ENCODE data around the gene OLFML1. TPM values are rescaled to one million over a fixed set of nuclear protein-coding genes. Genes with fewer than 3 reads are reported as not detected.

The OLFML1 gene
- total and polyA plus RNA-seq, 9 donors, result 16.3 to 114 (median 38.8) TPM

- no peak overlapping the region for H3K4me3 ChIP-seq
- no peaks in the 10 kb centered on the region for H3K36me3 ChIP-seq
- H3K4me1 ChIP-seq (ENCODE audit: insufficient read depth), result peaks cover 3% of the 10 kb centered on the region
- 62 to 74% (median 71%) methylated on average over 4 of the region's 4 CpGs for WGBS, 3 donors
- intact Hi-C loops (cut with DNase I), result no loop called here
- TF ChIP-seq, protein P1, sequence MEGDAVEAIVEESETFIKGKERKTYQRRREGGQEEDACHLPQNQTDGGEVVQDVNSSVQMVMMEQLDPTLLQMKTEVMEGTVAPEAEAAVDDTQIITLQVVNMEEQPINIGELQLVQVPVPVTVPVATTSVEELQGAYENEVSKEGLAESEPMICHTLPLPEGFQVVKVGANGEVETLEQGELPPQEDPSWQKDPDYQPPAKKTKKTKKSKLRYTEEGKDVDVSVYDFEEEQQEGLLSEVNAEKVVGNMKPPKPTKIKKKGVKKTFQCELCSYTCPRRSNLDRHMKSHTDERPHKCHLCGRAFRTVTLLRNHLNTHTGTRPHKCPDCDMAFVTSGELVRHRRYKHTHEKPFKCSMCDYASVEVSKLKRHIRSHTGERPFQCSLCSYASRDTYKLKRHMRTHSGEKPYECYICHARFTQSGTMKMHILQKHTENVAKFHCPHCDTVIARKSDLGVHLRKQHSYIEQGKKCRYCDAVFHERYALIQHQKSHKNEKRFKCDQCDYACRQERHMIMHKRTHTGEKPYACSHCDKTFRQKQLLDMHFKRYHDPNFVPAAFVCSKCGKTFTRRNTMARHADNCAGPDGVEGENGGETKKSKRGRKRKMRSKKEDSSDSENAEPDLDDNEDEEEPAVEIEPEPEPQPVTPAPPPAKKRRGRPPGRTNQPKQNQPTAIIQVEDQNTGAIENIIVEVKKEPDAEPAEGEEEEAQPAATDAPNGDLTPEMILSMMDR (IDR thresholded peaks at IDR 0.05), result no peak
- TF ChIP-seq EP300 (IDR thresholded peaks at IDR 0.05) (no peak), POLR2A (IDR thresholded peaks at IDR 0.05) (no peak)
- no peak overlapping the region for H3K27ac ChIP-seq
- no peaks in the 10 kb centered on the region for H3K27me3 ChIP-seq
- DNase-seq, result peak in 1 of 5 donors; percentile 42
- H3K9me3 ChIP-seq, result no peaks in the 10 kb centered on the region
Observed at GRCh38 chr11:7490054-7490453, 4.7 kb downstream of the OLFML1 start.

GRCh38 chr11:7490535-7490934 lies 5.2 kb downstream of the OLFML1 start:
- 73 to 91% (median 87%) methylated on average over 1 of the region's 1 CpG for WGBS, 3 donors
- peak in 1 of 5 donors; percentile 24 for DNase-seq
- TF ChIP-seq EP300 (IDR thresholded peaks at IDR 0.05), result no peak
- no peak for TF ChIP-seq POLR2A (IDR thresholded peaks at IDR 0.05)
- TF ChIP-seq, protein P1 (IDR thresholded peaks at IDR 0.05), result no peak
- Histone ChIP-seq H3K36me3 (no peaks in the 10 kb centered on the region), H3K27ac (no peak overlapping the region), H3K9me3 (no peaks in the 10 kb centered on the region), H3K27me3 (no peaks in the 10 kb centered on the region), H3K4me1 (ENCODE audit: insufficient read depth) (peaks cover 2% of the 10 kb centered on the region), H3K4me3 (no peak overlapping the region)
- intact Hi-C loops (cut with DNase I), result no loop called here

GRCh38 chr11:7492253-7492652 lies 6.9 kb downstream of the OLFML1 start:
- intact Hi-C loops (cut with DNase I), result no loop called here
- no peak overlapping the region for H3K27ac ChIP-seq
- no peak for DNase-seq
- H3K4me1 ChIP-seq (ENCODE audit: insufficient read depth), result no peaks in the 10 kb centered on the region
- TF ChIP-seq, protein P1 (IDR thresholded peaks at IDR 0.05), result no peak
- no peak for TF ChIP-seq EP300 (IDR thresholded peaks at IDR 0.05)
- 38 to 69% (median 68%) methylated on average over 1 of the region's 1 CpG for WGBS, 3 donors
- no peaks in the 10 kb centered on the region for H3K27me3 ChIP-seq
- no peaks in the 10 kb centered on the region for H3K9me3 ChIP-seq
- H3K36me3 ChIP-seq, result no peaks in the 10 kb centered on the region
- no peak overlapping the region for H3K4me3 ChIP-seq

GRCh38 chr11:7493670-7494069 lies 8.4 kb downstream of the OLFML1 start:
- 87 to 98% (median 91%) methylated on average over 2 of the region's 2 CpGs for WGBS, 3 donors
- Histone ChIP-seq H3K4me3 (no peak overlapping the region), H3K36me3 (no peaks in the 10 kb centered on the region), H3K9me3 (no peaks in the 10 kb centered on the region), H3K27me3 (no peaks in the 10 kb centered on the region), H3K4me1 (ENCODE audit: insufficient read depth) (no peaks in the 10 kb centered on the region), H3K27ac (no peak overlapping the region)
- no peak for TF ChIP-seq POLR2A (IDR thresholded peaks at IDR 0.05)
- TF ChIP-seq EP300 (IDR thresholded peaks at IDR 0.05), result no peak
- TF ChIP-seq, protein P1 (IDR thresholded peaks at IDR 0.05), result no peak
- intact Hi-C loops (cut with DNase I), result no loop called here
- DNase-seq, result no peak
